DOHH2 (cell line): ENCODE results near the gene IQCM.

ENCODE experiments used
- H3F3A ChIP-seq: fragments of 200-600 bp; sonication (generic), shearing (Covaris generic); 2 replicates; pipeline ENCODE4 v1.6.0; 2016; ENCODE audit warnings: antibody characterized with exemption, mild to moderate bottlenecking; ENCODE audit not compliant: control insufficient read depth, insufficient read depth
- H3K27ac ChIP-seq: fragments of 200-600 bp; sonication (generic); 2 replicates; pipeline ENCODE4 v1.5.1; 2014; ENCODE audit warnings: low read depth, mild to moderate bottlenecking, low read length, moderate library complexity
- H3K27me3 ChIP-seq: fragments of 200-600 bp; sonication (generic); 2 replicates; pipeline ENCODE4 v1.6.1; 2014; ENCODE audit warnings: mild to moderate bottlenecking, low read length, mixed read lengths; ENCODE audit not compliant: control insufficient read depth
- H3K36me3 ChIP-seq: fragments of 200-600 bp; sonication (generic); 2 replicates; pipeline ENCODE4 v1.6.1; 2014; ENCODE audit warnings: mild to moderate bottlenecking, low read length, moderate library complexity, mixed read lengths; ENCODE audit not compliant: control insufficient read depth
- H3K4me1 ChIP-seq: fragments of 200-600 bp; sonication (generic); 2 replicates; pipeline ENCODE4 v1.6.1; 2014; ENCODE audit warnings: mild to moderate bottlenecking, low read length, mixed read lengths; ENCODE audit not compliant: control insufficient read depth
- H3K4me2 ChIP-seq: fragments of 200-600 bp; sonication (generic); 2 replicates; pipeline ENCODE4 v1.6.0; 2014; ENCODE audit warnings: mild to moderate bottlenecking, low read length, moderate library complexity
- H3K4me3 ChIP-seq: fragments of 200-600 bp; sonication (generic); 2 replicates; pipeline ENCODE4 v1.5.1; 2014; ENCODE audit warnings: mild to moderate bottlenecking, low read length, mixed read lengths
- H3K79me2 ChIP-seq: fragments of 200-600 bp; sonication (generic); 2 replicates; pipeline ENCODE4 v1.6.1; 2014; ENCODE audit warnings: mild to moderate bottlenecking, low read length, mixed read lengths; ENCODE audit not compliant: control insufficient read depth
- H3K9me2 ChIP-seq: fragments of 200-600 bp; sonication (generic); replicated peaks from 2 replicates; pipeline ENCODE4 v1.6.1; 2014; ENCODE audit warnings: mild to moderate bottlenecking, low read length, mixed read lengths; ENCODE audit not compliant: control insufficient read depth
- H3K9me3 ChIP-seq: fragments of 200-600 bp; sonication (generic); 2 replicates; pipeline ENCODE4 v1.6.1; 2014; ENCODE audit warnings: antibody characterized with exemption, low read length, mixed read lengths; ENCODE audit not compliant: control insufficient read depth, insufficient read depth
- H4K20me1 ChIP-seq: fragments of 200-600 bp; sonication (generic); 2 replicates; pipeline ENCODE4 v1.6.0; 2014; ENCODE audit warnings: low read depth, mild to moderate bottlenecking, antibody characterized with exemption, low read length, moderate library complexity; ENCODE audit not compliant: control insufficient read depth, insufficient read depth
- CTCF ChIP-seq: fragments of 200-600 bp; sonication (generic); IDR thresholded peaks from one replicate; pipeline ENCODE4 v1.5.1; 2014; ENCODE audit warnings: antibody characterized with exemption, mild to moderate bottlenecking, low read depth, low read length; ENCODE audit not compliant: poor library complexity, severe bottlenecking
- EZH2phosphoT487 ChIP-seq: fragments of 200-600 bp; sonication (generic); IDR thresholded peaks from 2 replicates; pipeline ENCODE4 v1.6.1; 2017; ENCODE audit warnings: borderline replicate concordance, mild to moderate bottlenecking, antibody characterized with exemption, low read length, moderate library complexity, mixed read lengths

IQCM gene

GRCh38 chr4:149746276-149746675 is 69.4 kb downstream of the IQCM start:
- Histone ChIP-seq H4K20me1 (no peaks in the 10 kb centered on the region), H3K36me3 (no peaks in the 10 kb centered on the region), H3K27me3 (no peaks in the 10 kb centered on the region), H3K4me2 (no peak overlapping the region), H3K4me1 (no peaks in the 10 kb centered on the region), H3F3A (no peaks in the 10 kb centered on the region), H3K27ac (no peak overlapping the region), H3K9me2 (no peaks in the 10 kb centered on the region), H3K9me3 (no peaks in the 10 kb centered on the region), H3K4me3 (no peak overlapping the region), H3K79me2 (no peaks in the 10 kb centered on the region)
- TF ChIP-seq CTCF (no peak), EZH2phosphoT487 (no peak)

- no peak for TF ChIP-seq CTCF
- TF ChIP-seq EZH2phosphoT487 = no peak
- no peak overlapping the region for H3K4me3 ChIP-seq
- no peaks in the 10 kb centered on the region for H3F3A ChIP-seq
- H3K27ac ChIP-seq = no peak overlapping the region
- no peaks in the 10 kb centered on the region for H4K20me1 ChIP-seq
- no peaks in the 10 kb centered on the region for H3K4me1 ChIP-seq
- H3K4me2 ChIP-seq = no peak overlapping the region
- no peaks in the 10 kb centered on the region for H3K36me3 ChIP-seq
- no peaks in the 10 kb centered on the region for H3K79me2 ChIP-seq
- H3K9me2 ChIP-seq = no peaks in the 10 kb centered on the region
- no peaks in the 10 kb centered on the region for H3K9me3 ChIP-seq
- no peaks in the 10 kb centered on the region for H3K27me3 ChIP-seq
Measured at GRCh38 chr4:149741186-149741831, 74.3 kb downstream of the IQCM start.

GRCh38 chr4:149738156-149738555 is 77.5 kb downstream of the IQCM start:
- no peaks in the 10 kb centered on the region for H3K4me1 ChIP-seq
- no peak overlapping the region for H3K4me2 ChIP-seq
- no peaks in the 10 kb centered on the region for H3K36me3 ChIP-seq
- no peaks in the 10 kb centered on the region for H3K79me2 ChIP-seq
- no peaks in the 10 kb centered on the region for H3F3A ChIP-seq
- no peaks in the 10 kb centered on the region for H4K20me1 ChIP-seq
- no peak for TF ChIP-seq CTCF
- TF ChIP-seq EZH2phosphoT487 = no peak
- H3K4me3 ChIP-seq = no peak overlapping the region
- H3K27ac ChIP-seq = no peak overlapping the region
- H3K27me3 ChIP-seq = no peaks in the 10 kb centered on the region
- no peaks in the 10 kb centered on the region for H3K9me2 ChIP-seq
- no peaks in the 10 kb centered on the region for H3K9me3 ChIP-seq

- Histone ChIP-seq H3K9me2 (no peaks in the 10 kb centered on the region), H3K4me1 (no peaks in the 10 kb centered on the region), H3K4me2 (no peak overlapping the region), H4K20me1 (no peaks in the 10 kb centered on the region), H3K27me3 (no peaks in the 10 kb centered on the region), H3K9me3 (no peaks in the 10 kb centered on the region), H3K4me3 (no peak overlapping the region), H3K27ac (no peak overlapping the region), H3K36me3 (no peaks in the 10 kb centered on the region), H3F3A (no peaks in the 10 kb centered on the region), H3K79me2 (no peaks in the 10 kb centered on the region)
- no peak for TF ChIP-seq EZH2phosphoT487
- TF ChIP-seq CTCF = no peak
Measured at GRCh38 chr4:149735796-149736195, 79.8 kb downstream of the IQCM start.
